ENCODE results near the gene ZFR. TPM values are rescaled to one million over a fixed set of nuclear protein-coding genes. Genes with fewer than 3 reads are reported as not detected.
A peak's percentile ranks its signal among the peaks of the same experiment; 100 is the strongest.

The ZFR gene
- 68.5 TPM for polyA plus RNA-seq (2012; ENCODE audit: insufficient read depth, insufficient read length, low read depth)

- peak; percentile 95 for DNase-seq
- H3K4me1 ChIP-seq = no peaks in the 10 kb centered on the region; the same call in 1 of the 2 replicates
- H3K27me3 ChIP-seq = no peaks in the 10 kb centered on the region
- peaks cover 4% of the 10 kb centered on the region; the same call in 1 of the 2 replicates for H3K36me3 ChIP-seq
- TF ChIP-seq CTCF (IDR thresholded peaks at IDR 0.05; ENCODE audit: low read depth, low read length) = no peak
- peak within 1 kb of the TSS; percentile 92 for H3K4me3 ChIP-seq (ENCODE audit: low read depth, low read length)
- H3K9me3 ChIP-seq = no peaks in the 10 kb centered on the region
These were observed at the start of gene ZFR for GRCh38 chr5:32444431-32445286. Gene ZFR, minus strand, starts transcription at chr5:32444740. Its CDS starts 82 bp downstream, at chr5:32444658.

- TF ChIP-seq CTCF (IDR thresholded peaks at IDR 0.05; ENCODE audit: low read depth, low read length) = no peak
These were observed 46.5 kb upstream of the ZFR start for GRCh38 chr5:32490972-32491557.

GRCh38 chr5:32489791-32490562 lies 45.4 kb upstream of the ZFR start:
- TF ChIP-seq CTCF (IDR thresholded peaks at IDR 0.05; ENCODE audit: low read depth, low read length) = peak; percentile 75
- no peaks in the 10 kb centered on the region for H3K27me3 ChIP-seq
- H3K9me3 ChIP-seq = no peaks in the 10 kb centered on the region; the same call in 1 of the 2 replicates
- H3K36me3 ChIP-seq = no peaks in the 10 kb centered on the region
- peaks cover 4% of the 10 kb centered on the region for H3K4me1 ChIP-seq
- peak; percentile 93 for DNase-seq
- no peak overlapping the region for H3K4me3 ChIP-seq (ENCODE audit: low read depth, low read length)

More at GRCh38 chr5:32490972-32491557, 46.5 kb upstream of the ZFR start:
- no peaks in the 10 kb centered on the region for H3K36me3 ChIP-seq
- no peak overlapping the region for H3K4me3 ChIP-seq (ENCODE audit: low read depth, low read length)
- no peaks in the 10 kb centered on the region for H3K27me3 ChIP-seq
- peaks cover 4% of the 10 kb centered on the region for H3K4me1 ChIP-seq
- H3K9me3 ChIP-seq = no peaks in the 10 kb centered on the region; the same call in 1 of the 2 replicates
- no peak for DNase-seq

- peaks cover 4% of the 10 kb centered on the region for H3K4me1 ChIP-seq
- no peak for TF ChIP-seq CTCF (IDR thresholded peaks at IDR 0.05; ENCODE audit: low read depth, low read length)
- H3K9me3 ChIP-seq = no peaks in the 10 kb centered on the region; the same call in 1 of the 2 replicates
- H3K36me3 ChIP-seq = no peaks in the 10 kb centered on the region
- H3K27me3 ChIP-seq = no peaks in the 10 kb centered on the region
- DNase-seq = no peak
- H3K4me3 ChIP-seq (ENCODE audit: low read depth, low read length) = no peak overlapping the region
These were observed 42.9 kb upstream of the ZFR start for GRCh38 chr5:32487424-32487823.

GRCh38 chr5:32487008-32487407 lies 42.5 kb upstream of the ZFR start:
- Histone ChIP-seq H3K4me1 (peaks cover 4% of the 10 kb centered on the region), H3K9me3 (no peaks in the 10 kb centered on the region; the same call in 1 of the 2 replicates), H3K36me3 (no peaks in the 10 kb centered on the region), H3K4me3 (ENCODE audit: low read depth, low read length) (no peak overlapping the region), H3K27me3 (no peaks in the 10 kb centered on the region)
- DNase-seq = no peak
- TF ChIP-seq CTCF (IDR thresholded peaks at IDR 0.05; ENCODE audit: low read depth, low read length) = no peak

Measured in BE2C (cell line).